K562 (cell line): ENCODE results near the gene DAPK2. TPM values are rescaled to one million over a fixed set of nuclear protein-coding genes. Genes with fewer than 3 reads are reported as not detected.

ENCODE experiments used
- ATAC-seq: fragments of 200-7000 bp; cut with Tn5 transposase; 3 replicates; pipeline ENCODE4 v1.9.1; 2020; ENCODE audit warnings: moderate library complexity
- BruUV-seq: library from RNA; stranded (reverse); fragments of 400-500 nt; replicated peaks from 2 replicates; lab custom pipeline; 2021; lab: Mats Ljungman, UMichigan
- CTCF ChIA-PET: fragments of 300-600 bp; formaldehyde crosslinking; extraction: SDS; loops from one replicate; lab custom pipeline; 2021; ENCODE audit warnings: low intra/inter-chr PET ratio; lab: Yijun Ruan, JAX
- POLR2A ChIA-PET: fragments of 300-600, 350-650 bp; sonication (Branson Sonifier 250); formaldehyde crosslinking; extraction: SDS; loops from one replicate; lab custom pipeline; 2021; ENCODE audit warnings: antibody characterized with exemption, inconsistent platforms; lab: Yijun Ruan, JAX
- DNase-seq, 4 experiments: peaks; one replicate each; pipeline versions ENCODE4 v3.0.0 to v3.0.0-alpha.2; 2011 to 2018; ENCODE audit warnings: low spot score in 3 of 4, mixed read lengths in 3 of 4; ENCODE audit errors: extremely low read depth in 1 of 4
- FAIRE-seq: peaks from 2 replicates; lab custom pipeline; 2011; peaks lifted over from hg19 to GRCh38; lab: Jason Lieb, UNC
- H2AFZ ChIP-seq: 2 replicates; pipeline ENCODE4 v1.6.0; 2011; ENCODE audit warnings: low read depth, low read length, control low read depth, inconsistent platforms
- H3K27ac ChIP-seq: fragments of 200-600 bp; 3 replicates; pipeline ENCODE4 v1.8.0; 2011; ENCODE audit warnings: low read depth, mild to moderate bottlenecking, control low read depth, inconsistent platforms, low read length, moderate library complexity, mixed read lengths; ENCODE audit errors: extremely low read depth
- H3K27me3 ChIP-seq, 2 experiments: fragments of 300-600 bp in 1 of 2; 2 replicates in 1 of 2; 3 replicates in 1 of 2; pipeline versions ENCODE4 v1.6.0 to v1.8.0; 2011; ENCODE audit warnings: inconsistent platforms in 2 of 2, low read length in 2 of 2, mild to moderate bottlenecking in 1 of 2, mixed read lengths in 1 of 2, moderate library complexity in 1 of 2; ENCODE audit not compliant: control insufficient read depth in 2 of 2, insufficient read depth in 2 of 2
- H3K36me3 ChIP-seq: fragments of 300-600 bp; 3 replicates; pipeline ENCODE4 v1.8.0; 2011; ENCODE audit warnings: mild to moderate bottlenecking, low read length, inconsistent platforms; ENCODE audit not compliant: control insufficient read depth, insufficient read depth
- H3K4me1 ChIP-seq, 2 experiments: fragments of 200-600 bp in 1 of 2; replicated peaks in 1 of 2; 2 replicates in 1 of 2; 3 replicates in 1 of 2; pipeline versions ENCODE4 v1.5.1 to v1.8.0; 2011; ENCODE audit warnings: inconsistent platforms in 2 of 2, low read length in 2 of 2, mild to moderate bottlenecking in 1 of 2, mixed read lengths in 1 of 2, moderate library complexity in 1 of 2; ENCODE audit not compliant: control insufficient read depth in 2 of 2, insufficient read depth in 2 of 2
- H3K4me2 ChIP-seq: 2 replicates; pipeline ENCODE4 v1.6.1; 2011; ENCODE audit warnings: low read length, control low read depth, inconsistent platforms, mixed read lengths; ENCODE audit not compliant: insufficient read depth
- H3K4me3 ChIP-seq: fragments of 200-600 bp; sonication (generic), shearing (Covaris generic); 2 replicates; pipeline ENCODE4 v1.5.1; 2016; ENCODE audit warnings: control low read depth, inconsistent platforms
- H3K79me2 ChIP-seq: fragments of 200-600 bp; 3 replicates; pipeline ENCODE4 v1.8.0; 2011; ENCODE audit warnings: low read length, inconsistent platforms; ENCODE audit not compliant: control insufficient read depth, insufficient read depth
- H3K9ac ChIP-seq, 2 experiments: 2 replicates each; pipeline versions ENCODE4 v1.6.0 to v1.6.1; 2011; ENCODE audit warnings: low read depth in 2 of 2, low read length in 2 of 2, control low read depth in 1 of 2, inconsistent platforms in 1 of 2, mild to moderate bottlenecking in 1 of 2, mixed read lengths in 1 of 2; ENCODE audit not compliant: insufficient read depth in 1 of 2
- H3K9me1 ChIP-seq: one replicate; pipeline ENCODE4 v1.6.0; 2011; ENCODE audit warnings: inconsistent platforms, mild to moderate bottlenecking, low read length, moderate library complexity; ENCODE audit not compliant: control insufficient read depth, insufficient read depth
- H3K9me3 ChIP-seq: replicated peaks from 2 replicates; pipeline ENCODE4 v1.5.1; 2011; ENCODE audit warnings: low read depth, low read length, inconsistent platforms; ENCODE audit not compliant: control insufficient read depth, insufficient read depth
- H4K20me1 ChIP-seq: replicated peaks from 2 replicates; pipeline ENCODE4 v1.6.1; 2011; ENCODE audit warnings: low read length, inconsistent platforms, mixed read lengths; ENCODE audit not compliant: control insufficient read depth, insufficient read depth
- CREM ChIP-seq: IDR thresholded peaks from 2 replicates; pipeline ENCODE4 v1.6.1; 2014; ENCODE audit warnings: antibody characterized with exemption, low read depth
- CTBP1 ChIP-seq: fragments of 450-650 bp; IDR thresholded peaks from 2 replicates; pipeline ENCODE4 v1.6.1; 2016; ENCODE audit warnings: borderline replicate concordance
- E2F5 ChIP-seq: sonication (generic); formaldehyde crosslinking; IDR thresholded peaks from 2 replicates; pipeline ENCODE4 v1.8.0; 2022; ENCODE audit warnings: mild to moderate bottlenecking, missing genetic modification reagents
- GABPB2 ChIP-seq: fragments of 250-450 bp; sonication (Bioruptor Pico); conservative IDR thresholded peaks from 2 replicates; pipeline ENCODE4 v1.5.1; 2021; ENCODE audit warnings: mild to moderate bottlenecking
- GTF2A2 ChIP-seq: IDR thresholded peaks from 2 replicates; pipeline ENCODE4 v1.6.1; 2016; ENCODE audit warnings: mild to moderate bottlenecking, missing genetic modification characterization, missing compliant biosample characterization
- HOXB6 ChIP-seq: fragments of 250-450 bp; sonication (Bioruptor Pico); IDR thresholded peaks from 2 replicates; pipeline ENCODE4 v1.5.1; 2022; ENCODE audit warnings: mild to moderate bottlenecking, borderline replicate concordance
- IRF9 ChIP-seq: fragments of 450-650 bp; IDR thresholded peaks from 2 replicates; pipeline ENCODE4 v1.6.1; 2016; ENCODE audit warnings: missing biosample characterization, missing genetic modification characterization
- KAT8 ChIP-seq: fragments of 450-650 bp; IDR thresholded peaks from 2 replicates; pipeline ENCODE4 v1.6.1; 2016; ENCODE audit warnings: low read depth, mild to moderate bottlenecking
- NFIC ChIP-seq: fragments of 450-650 bp; IDR thresholded peaks from 2 replicates; pipeline ENCODE4 v1.6.1; 2017; ENCODE audit warnings: mild to moderate bottlenecking, inconsistent platforms
- OTX1 ChIP-seq: fragments of 450-650 bp; formaldehyde crosslinking; IDR thresholded peaks from 2 replicates; pipeline ENCODE4 v1.4.0; 2022; ENCODE audit warnings: mild to moderate bottlenecking
- PHF20 ChIP-seq: fragments of 450-650 bp; IDR thresholded peaks from 2 replicates; pipeline ENCODE4 v1.6.1; 2018; ENCODE audit not compliant: partially characterized antibody
- TGIF2 ChIP-seq: sonication (generic); formaldehyde crosslinking; IDR thresholded peaks from 2 replicates; pipeline ENCODE4 v1.8.1; 2022; ENCODE audit warnings: mild to moderate bottlenecking, missing genetic modification reagents, moderate library complexity
- ZEB2 ChIP-seq: fragments of 450-650 bp; IDR thresholded peaks from 2 replicates; pipeline ENCODE4 v1.6.1; 2016
- ZNF146 ChIP-seq: IDR thresholded peaks from one replicate; pipeline ENCODE4 v1.6.1; 2018; ENCODE audit warnings: missing compliant biosample characterization; ENCODE audit not compliant: unreplicated experiment
- ZNF277 ChIP-seq: fragments of 250-450 bp; sonication (Bioruptor Pico); IDR thresholded peaks from 2 replicates; pipeline ENCODE4 v1.8.0; 2022; ENCODE audit warnings: inconsistent platforms, mild to moderate bottlenecking, moderate library complexity, borderline replicate concordance
- ZNF436 ChIP-seq: fragments of 250-450, 450-650 bp; sonication (Bioruptor Pico); formaldehyde crosslinking; IDR thresholded peaks from 2 replicates; pipeline ENCODE4 v1.7.0; 2020; ENCODE audit warnings: mild to moderate bottlenecking
- ZNF586 ChIP-seq: fragments of 450-650 bp; formaldehyde crosslinking; conservative IDR thresholded peaks from 2 replicates; pipeline ENCODE4 v1.4.0; 2020; ENCODE audit warnings: mild to moderate bottlenecking, moderate library complexity
- ZNF764 ChIP-seq: fragments of 250-450 bp; sonication (Bioruptor Pico); IDR thresholded peaks from 2 replicates; pipeline ENCODE4 v1.4.0; 2020; ENCODE audit warnings: low read depth, mild to moderate bottlenecking, moderate library complexity
- WGBS: fragments of 100-300 bp; shearing (Covaris generic); methylation state at CpG from one replicate; pipeline ENCODE4 v1.1.6; 2016; ENCODE audit warnings: low coverage, mixed read lengths; ENCODE audit not compliant: insufficient coverage; ENCODE audit errors: missing lambda C conversion rate; 5-methylcytosine and 5-hydroxymethylcytosine counted together
- in situ Hi-C: fragments of 300-500 bp; cut with MboI; formaldehyde crosslinking; loops from 4 replicates; pipeline ENCODE4 v1.15.0; 2018; ENCODE audit warnings: inconsistent platforms, mixed read lengths
- intact Hi-C: fragments of 100-400 bp; cut with micrococcal nuclease; formaldehyde crosslinking; loops from 2 replicates; pipeline ENCODE4 v1.14.2; 2022
- polyA plus RNA-seq, 8 experiments: library from polyadenylated mRNA; depleted of rRNA in 4 of 8; stranded (reverse) in 5 of 8; unstranded in 3 of 8; fragments of >200 nt; fragmentation: Nextera tagmentation in 2 of 8; fragmentation: Illumina TruSeq in 1 of 8; extraction: Ambion mirVana in 2 of 8; extraction: Trizol in 1 of 8; gene quantifications; 2 replicates each; pipeline versions ENCODE4 v1.2.1 to v1.2.3, GENCODE V29; 2011 to 2014; ENCODE audit warnings: inconsistent platforms in 1 of 8, missing spikeins in 1 of 8
- total RNA-seq, 7 experiments: library from RNA; depleted of rRNA in 6 of 7; stranded (reverse); fragments of >200 nt in 6 of 7; fragmentation: Illumina TruSeq in 2 of 7; extraction: Trizol in 2 of 7; gene quantifications; 2 replicates each; pipeline versions ENCODE4 v1.2.1 to v1.2.3, GENCODE V29; 2011 to 2021; ENCODE audit warnings: low replicate concordance in 1 of 7

The DAPK2 gene
- total and polyA plus RNA-seq, 9 of the 15 experiments (the other 6 are each of a cell fraction or from before 2014, with no cell fraction given): 0.14 to 5.2 (median 2.2) TPM

- no peak overlapping the region for H3K4me3 ChIP-seq
- in situ Hi-C loops: no loop called here
- H3K36me3 ChIP-seq: no peaks in the 10 kb centered on the region
- no peaks in the 10 kb centered on the region for H3K79me2 ChIP-seq
- no peak overlapping the region for H2AFZ ChIP-seq
- ChIA-PET POLR2A (interaction anchor here (1.7 kb wide), 1 partner anchor 10 kb away, joined by 8 read pairs; no protein-coding TSS in a partner anchor), CTCF (no interaction called here)
- DNase-seq (peak in 1 of 4 experiments; percentile 23), FAIRE-seq (no peak), ATAC-seq (peak; percentile 37)
- no peak overlapping the region for H3K27ac ChIP-seq
- H4K20me1 ChIP-seq: no peaks in the 10 kb centered on the region
- H3K9me1 ChIP-seq: no peaks in the 10 kb centered on the region
- TF ChIP-seq HOXB6 (CRISPR knock-in tag) (no peak), GABPB2 (CRISPR knock-in tag) (no peak), KAT8 (no peak), PHF20 (no peak), ZNF764 (CRISPR knock-in tag) (no peak), CTBP1 (peak; percentile 40; the same call in 1 of the 2 replicates), ZNF146 (CRISPR knock-in tag) (no peak), ZNF436 (CRISPR knock-in tag) (no peak), GTF2A2 (tag) (no peak), E2F5 (CRISPR knock-in tag) (no peak), TGIF2 (CRISPR knock-in tag) (no peak), IRF9 (tag) (no peak), CREM (no peak), ZEB2 (peak; percentile 51; the same call in 1 of the 2 replicates), ZNF586 (no peak), NFIC (peak; percentile 27; the same call in 1 of the 2 replicates), ZNF277 (CRISPR knock-in tag) (no peak), OTX1 (CRISPR knock-in tag) (no peak)
- peak overlapping the region in 1 of 2 experiments; percentile 19; a peak in 1 of 4 replicates for H3K9ac ChIP-seq
- BruUV-seq: no TSS peak
- 86% methylated on average over 2 of the region's 2 CpGs for WGBS
- H3K4me2 ChIP-seq: no peak overlapping the region
- peaks cover 6 to 25% of the 10 kb centered on the region in 2 experiments for H3K4me1 ChIP-seq
- H3K27me3 ChIP-seq: no peaks in the 10 kb centered on the region
- H3K9me3 ChIP-seq: no peaks in the 10 kb centered on the region
- intact Hi-C loops: no loop called here
Observed at GRCh38 chr15:63969652-63970421, 76.4 kb downstream of the DAPK2 start.
